GM08714 (cell line): ENCODE measurements around the gene ZG16.

Experiments used
- H3K4me3 ChIP-seq: fragments of 200-500 bp; sonication (Bioruptor generic); 2 replicates; pipeline ENCODE4 v1.5.1; 2014; ENCODE audit warnings: mild to moderate bottlenecking, low read length, inconsistent platforms
- ZNF274 ChIP-seq: IDR thresholded peaks from 2 replicates; pipeline ENCODE4 v1.6.1; 2012; ENCODE audit warnings: mild to moderate bottlenecking, low read depth, low read length

The ZG16 gene

DNA sequence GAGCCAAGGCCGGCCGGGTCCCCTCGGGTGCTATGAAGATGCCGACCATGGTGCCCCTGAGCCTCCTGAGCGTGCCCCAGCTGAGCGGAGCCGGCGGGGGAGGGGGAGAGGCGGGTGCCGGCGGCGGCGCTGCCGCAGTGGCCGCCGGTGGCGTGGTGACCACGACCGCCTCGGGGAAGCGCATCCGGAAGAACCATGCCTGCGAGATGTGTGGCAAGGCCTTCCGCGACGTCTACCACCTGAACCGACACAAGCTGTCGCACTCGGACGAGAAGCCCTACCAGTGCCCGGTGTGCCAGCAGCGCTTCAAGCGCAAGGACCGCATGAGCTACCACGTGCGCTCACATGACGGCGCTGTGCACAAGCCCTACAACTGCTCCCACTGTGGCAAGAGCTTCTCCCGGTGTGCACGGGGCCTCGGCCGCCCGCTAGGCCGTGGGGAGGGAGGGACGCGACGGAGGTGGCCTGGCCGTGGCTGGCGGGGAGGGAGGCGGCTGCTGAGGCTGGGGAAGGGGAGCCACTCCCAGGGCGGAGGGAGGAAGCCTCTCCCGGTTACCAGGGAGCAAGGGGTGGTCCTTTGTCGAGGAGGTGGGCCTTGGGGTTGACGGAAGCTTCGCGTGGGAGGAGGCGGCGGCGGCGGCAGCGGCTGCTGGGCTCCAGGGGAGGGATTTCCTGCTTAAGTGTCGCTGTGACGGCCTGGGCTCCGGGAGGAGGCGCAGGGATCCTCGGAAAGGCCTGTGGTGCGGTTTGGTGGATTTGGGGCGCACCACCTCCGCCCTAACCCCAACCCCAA, 29.6 kb downstream of the ZG16 start:
- no peak for TF ChIP-seq ZNF274
- peak overlapping the region; percentile 77 for H3K4me3 ChIP-seq

GRCh38 chr16:29808219-29808900, 30.3 kb downstream of the ZG16 start:
- no peak for TF ChIP-seq ZNF274
- peak overlapping the region; percentile 77 for H3K4me3 ChIP-seq

DNA sequence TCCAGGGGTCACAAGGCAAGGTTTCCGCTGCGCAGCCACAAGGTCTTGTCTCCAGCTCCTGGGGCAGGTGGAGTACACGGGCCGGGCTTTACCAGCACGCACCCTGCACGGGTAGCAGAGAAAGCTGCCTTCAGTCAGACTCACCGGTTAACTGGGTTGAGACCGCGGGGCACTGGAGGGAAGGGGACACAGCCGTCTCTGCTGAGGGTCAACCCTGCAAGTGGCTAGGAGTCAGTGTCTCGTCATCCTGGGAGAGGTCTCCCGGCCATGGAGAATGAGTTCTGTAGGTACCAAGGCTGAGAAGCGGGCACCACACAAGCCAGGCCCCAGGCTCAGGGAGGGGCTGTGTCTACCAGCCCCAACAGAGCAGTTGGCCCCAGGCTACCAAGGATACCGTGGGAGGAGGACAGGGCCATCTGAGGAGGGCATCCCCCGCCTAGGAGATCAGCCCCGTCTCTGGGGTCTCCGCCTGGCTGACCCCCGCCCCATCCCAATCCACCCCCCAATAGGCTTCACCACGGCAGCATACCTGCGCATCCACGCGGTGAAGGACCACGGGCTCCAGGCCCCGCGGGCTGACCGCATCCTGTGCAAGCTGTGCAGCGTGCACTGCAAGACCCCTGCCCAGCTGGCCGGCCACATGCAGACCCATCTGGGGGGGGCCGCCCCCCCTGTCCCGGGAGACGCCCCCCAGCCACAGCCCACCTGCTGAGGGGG, 31.1 kb downstream of the ZG16 start:
- no peak for TF ChIP-seq ZNF274
- H3K4me3 ChIP-seq = peak overlapping the region; percentile 77

DNA sequence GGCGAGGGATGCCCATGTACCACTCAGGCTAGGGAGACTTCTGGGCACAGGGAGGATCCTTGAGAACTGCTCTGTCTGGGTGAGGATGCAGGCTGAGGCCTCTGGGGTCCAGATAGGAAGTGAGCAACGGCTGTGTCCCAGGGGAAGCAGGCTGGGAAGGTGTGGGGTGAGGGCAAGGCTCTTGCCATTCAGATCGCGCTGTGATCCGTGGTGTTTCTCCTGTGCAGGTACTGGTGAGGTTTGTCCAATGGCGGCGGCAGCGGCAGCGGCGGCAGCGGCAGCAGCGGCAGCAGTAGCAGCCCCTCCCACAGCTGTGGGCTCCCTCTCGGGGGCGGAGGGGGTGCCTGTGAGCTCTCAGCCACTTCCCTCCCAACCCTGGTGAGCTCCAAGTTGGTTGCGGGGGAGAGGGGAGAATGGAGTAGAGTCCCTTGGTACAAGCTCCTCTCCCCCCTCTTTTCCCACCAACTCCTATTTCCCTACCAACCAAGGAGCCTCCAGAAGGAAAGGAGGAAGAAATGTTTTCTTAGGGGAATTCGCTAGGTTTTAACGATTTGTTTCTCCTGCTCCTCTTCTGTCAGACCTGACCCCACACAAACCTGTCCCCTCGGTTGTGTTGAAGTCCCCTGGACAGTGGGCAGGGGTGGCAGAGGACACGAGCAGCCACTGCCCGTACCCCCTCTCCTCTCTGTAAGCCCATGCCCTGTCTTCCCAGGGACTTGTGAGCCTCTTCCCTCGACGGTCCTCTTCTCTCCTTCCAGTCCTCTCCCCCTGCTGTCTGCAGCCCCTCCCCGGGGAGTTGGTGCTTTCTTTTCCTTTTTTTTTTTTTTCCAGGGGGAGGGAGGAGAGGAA, 32.0 kb downstream of the ZG16 start:
- no peak for TF ChIP-seq ZNF274
- H3K4me3 ChIP-seq = no peak overlapping the region

GRCh38 chr16:29810699-29811169, 32.7 kb downstream of the ZG16 start:
- no peak for TF ChIP-seq ZNF274
- peak overlapping the region; percentile 3; the same call in 1 of the 2 replicates for H3K4me3 ChIP-seq

DNA sequence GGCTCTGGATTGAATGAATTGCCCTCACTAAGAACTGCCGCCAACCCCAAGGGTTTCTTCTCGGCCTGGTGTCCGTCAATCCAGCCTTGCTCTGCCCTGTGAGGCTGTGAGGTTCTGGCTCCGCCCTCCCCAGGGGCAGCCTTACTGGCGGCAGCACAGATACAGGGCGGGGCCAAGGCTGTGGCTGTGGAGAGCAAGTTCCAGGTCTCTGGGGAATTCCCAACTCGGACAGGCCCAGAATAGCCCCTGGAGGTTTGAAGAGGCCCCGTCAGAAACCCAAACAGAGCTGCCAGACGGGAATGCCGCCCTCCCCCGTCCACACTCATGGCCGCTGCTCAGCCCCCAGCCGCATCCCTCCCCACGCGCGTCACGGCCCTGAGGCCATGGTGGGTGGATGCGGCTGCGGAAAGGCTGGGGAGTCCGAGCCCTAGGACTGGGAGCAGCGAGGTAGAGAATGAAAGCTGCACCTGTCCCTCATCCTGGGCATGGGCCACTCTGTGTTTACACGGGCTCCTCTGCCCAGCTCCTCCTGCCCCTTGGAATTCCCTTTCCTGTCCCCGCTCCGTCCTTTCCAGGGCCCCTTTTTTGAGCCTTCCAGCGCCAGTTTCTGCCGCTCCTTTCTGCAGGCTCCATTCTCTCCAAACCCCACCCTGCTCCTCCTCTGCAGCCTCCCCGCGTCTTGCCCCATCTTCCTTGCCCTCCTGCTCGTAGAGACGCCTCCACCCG, 33.3 kb downstream of the ZG16 start:
- no peak for TF ChIP-seq ZNF274
- peak overlapping the region; percentile 46; the same call in 1 of the 2 replicates for H3K4me3 ChIP-seq

DNA sequence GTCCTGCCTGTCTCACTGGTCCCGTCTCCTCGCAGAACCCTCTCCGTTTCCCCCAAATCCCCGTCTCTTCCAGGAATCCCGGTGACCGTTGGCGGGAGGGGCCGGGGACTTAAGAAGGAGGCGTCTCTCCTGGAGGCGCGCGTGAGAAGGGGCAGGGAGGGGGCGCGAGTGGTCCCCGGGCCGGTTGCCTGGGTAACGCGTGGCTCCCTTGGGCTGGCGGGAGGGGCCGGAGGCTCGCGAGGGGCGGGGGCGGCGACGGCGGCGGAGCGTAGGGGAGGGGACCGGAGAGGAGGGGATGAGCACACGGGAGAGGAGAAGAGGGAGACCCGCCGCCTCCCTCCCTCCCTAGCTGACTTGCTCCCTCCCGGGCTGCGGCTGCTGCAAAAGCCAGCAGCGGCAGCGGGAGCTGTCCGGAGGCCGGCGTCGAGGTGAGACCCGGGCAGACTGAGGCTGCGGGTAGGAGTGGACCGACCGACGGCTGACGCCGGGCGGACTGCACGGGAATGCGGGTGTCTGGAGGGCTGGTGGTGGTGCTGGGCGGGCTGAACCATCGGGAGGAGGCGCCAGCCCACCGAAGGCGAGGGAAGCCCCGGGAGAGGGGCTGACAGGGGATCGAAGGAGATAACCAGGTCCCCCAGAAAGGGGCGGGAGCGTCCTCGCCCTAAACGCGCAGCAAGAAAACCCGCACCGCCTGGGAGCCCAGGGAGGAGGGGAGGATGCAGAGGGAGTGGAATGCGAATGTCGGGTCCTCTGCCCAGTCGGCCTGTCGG, 34.0 kb downstream of the ZG16 start, which contains the start of gene PRRT2:
TSS of gene PRRT2 (plus strand) at position 298 of the 770 bp plus-strand sequence. CDS start 862 bp downstream, outside the sequence.
- H3K4me3 ChIP-seq = peak within 1 kb of the TSS; percentile 46; the same call in 1 of the 2 replicates
- no peak for TF ChIP-seq ZNF274

DNA sequence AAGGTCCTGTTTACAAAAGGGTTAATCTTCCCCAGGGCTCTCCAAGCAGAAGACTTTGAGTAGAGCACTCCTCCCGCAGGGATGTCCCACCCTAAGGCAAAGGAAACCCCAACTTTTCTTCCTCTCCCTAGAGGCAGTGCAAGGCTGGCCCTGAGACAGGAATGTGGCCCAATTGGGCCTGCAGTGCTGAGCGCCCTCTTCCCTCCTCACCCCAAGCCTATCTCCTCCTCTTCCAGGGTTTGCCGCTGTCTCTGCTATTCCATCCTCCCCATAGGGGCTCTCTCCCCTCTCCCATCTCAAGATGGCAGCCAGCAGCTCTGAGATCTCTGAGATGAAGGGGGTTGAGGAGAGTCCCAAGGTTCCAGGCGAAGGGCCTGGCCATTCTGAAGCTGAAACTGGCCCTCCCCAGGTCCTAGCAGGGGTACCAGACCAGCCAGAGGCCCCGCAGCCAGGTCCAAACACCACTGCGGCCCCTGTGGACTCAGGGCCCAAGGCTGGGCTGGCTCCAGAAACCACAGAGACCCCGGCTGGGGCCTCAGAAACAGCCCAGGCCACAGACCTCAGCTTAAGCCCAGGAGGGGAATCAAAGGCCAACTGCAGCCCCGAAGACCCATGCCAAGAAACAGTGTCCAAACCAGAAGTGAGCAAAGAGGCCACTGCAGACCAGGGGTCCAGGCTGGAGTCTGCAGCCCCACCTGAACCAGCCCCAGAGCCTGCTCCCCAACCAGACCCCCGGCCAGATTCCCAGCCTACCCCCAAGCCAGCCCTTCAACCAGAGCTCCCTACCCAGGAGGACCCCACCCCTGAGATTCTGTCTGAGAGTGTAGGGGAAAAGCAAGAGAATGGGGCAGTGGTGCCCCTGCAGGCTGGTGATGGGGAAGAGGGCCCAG, 34.9 kb downstream of the ZG16 start:
- no peak overlapping the region for H3K4me3 ChIP-seq
- TF ChIP-seq ZNF274 = no peak

GRCh38 chr16:29813644-29814562, 35.8 kb downstream of the ZG16 start:
- no peak for TF ChIP-seq ZNF274
- no peak overlapping the region for H3K4me3 ChIP-seq

GRCh38 chr16:29814592-29814991, 36.5 kb downstream of the ZG16 start:
- TF ChIP-seq ZNF274 = no peak

More at GRCh38 chr16:29814592-29814991, 36.5 kb downstream of the ZG16 start:
- H3K4me3 ChIP-seq = no peak overlapping the region
